GM12878 (cell line): ENCODE results near the gene APOL4. TPM values are rescaled to one million over a fixed set of nuclear protein-coding genes. Genes with fewer than 3 reads are reported as not detected.

Experiments
- ATAC-seq: fragments of 200-7000 bp; cut with Tn5 transposase; 3 replicates; pipeline ENCODE4 v1.9.1; 2020; ENCODE audit warnings: mild to moderate bottlenecking, moderate library complexity
- BruUV-seq: library from RNA; stranded (reverse); fragments of 400-500 nt; replicated peaks from 2 replicates; lab custom pipeline; 2021; lab: Mats Ljungman, UMichigan
- CTCF ChIA-PET: fragments of 300-600 bp; sonication (Branson Sonifier 250); formaldehyde crosslinking; extraction: SDS; loops from one replicate; lab custom pipeline; 2021; ENCODE audit warnings: inconsistent platforms; lab: Yijun Ruan, JAX
- POLR2A ChIA-PET: fragments of 350-600 bp; formaldehyde crosslinking; extraction: SDS; loops from one replicate; lab custom pipeline; 2021; ENCODE audit warnings: inconsistent platforms; lab: Charles Lee
- RAD21 ChIA-PET: fragments of 300-600 bp; sonication (Branson Sonifier 250); formaldehyde crosslinking; loops from one replicate; lab custom pipeline; 2023; ENCODE audit warnings: antibody characterized with exemption; ENCODE audit not compliant: unreplicated experiment; lab: Charles Lee
- SMC1A ChIA-PET: fragments of 300-600 bp; sonication (Branson Sonifier 250); formaldehyde crosslinking; loops from one replicate; lab custom pipeline; 2023; ENCODE audit not compliant: unreplicated experiment, uncharacterized antibody; lab: Charles Lee
- DNase-seq: peaks from one replicate; pipeline ENCODE4 v3.0.0-alpha.2; 2011; ENCODE audit warnings: low read depth, low spot score
- FAIRE-seq: peaks from 3 replicates; lab custom pipeline; 2011; peaks lifted over from hg19 to GRCh38; lab: Jason Lieb, UNC
- H2AFZ ChIP-seq: 2 replicates; pipeline ENCODE4 v1.6.0; 2011; ENCODE audit warnings: low read depth, low read length, control low read depth; ENCODE audit not compliant: control insufficient read depth
- H3K27ac ChIP-seq: 2 replicates; pipeline ENCODE4 v1.5.1; 2011; ENCODE audit warnings: control low read depth; ENCODE audit not compliant: control insufficient read depth, insufficient read depth
- H3K27me3 ChIP-seq, 2 experiments: replicated peaks in 1 of 2; 2 replicates each; pipeline versions ENCODE4 v1.6.0 to v1.6.1; 2011; ENCODE audit warnings: low read length in 1 of 2; ENCODE audit not compliant: control insufficient read depth in 2 of 2, insufficient read depth in 2 of 2
- H3K36me3 ChIP-seq, 2 experiments: 2 replicates each; pipeline ENCODE4 v1.5.1; 2011; ENCODE audit warnings: low read length in 1 of 2; ENCODE audit not compliant: control insufficient read depth in 2 of 2, insufficient read depth in 2 of 2
- H3K4me1 ChIP-seq: 2 replicates; pipeline ENCODE4 v1.6.1; 2011; ENCODE audit warnings: mild to moderate bottlenecking, low read length, moderate library complexity, mixed read lengths; ENCODE audit not compliant: control insufficient read depth, insufficient read depth
- H3K4me2 ChIP-seq: 2 replicates; pipeline ENCODE4 v1.6.0; 2011; ENCODE audit warnings: control low read depth; ENCODE audit not compliant: control insufficient read depth, insufficient read depth
- H3K4me3 ChIP-seq: fragments of 200-600 bp; sonication (generic); 2 replicates; pipeline ENCODE4 v1.5.1; 2016
- H3K79me2 ChIP-seq: 2 replicates; pipeline ENCODE4 v1.6.0; 2011; ENCODE audit warnings: low read length; ENCODE audit not compliant: control insufficient read depth, insufficient read depth
- H3K9ac ChIP-seq: 2 replicates; pipeline ENCODE4 v1.8.0; 2011; ENCODE audit warnings: low read length, control low read depth, mixed read lengths; ENCODE audit not compliant: control insufficient read depth, insufficient read depth
- H3K9me3 ChIP-seq: replicated peaks from 3 replicates; pipeline ENCODE4 v1.5.1; 2011; ENCODE audit warnings: mild to moderate bottlenecking, low read length; ENCODE audit not compliant: control insufficient read depth, insufficient read depth
- H4K20me1 ChIP-seq: 2 replicates; pipeline ENCODE4 v1.6.0; 2011; ENCODE audit not compliant: control insufficient read depth, insufficient read depth
- CREM ChIP-seq: IDR thresholded peaks from 2 replicates; pipeline ENCODE4 v1.6.1; 2014; ENCODE audit warnings: antibody characterized with exemption, low read depth
- EED ChIP-seq: sonication (generic); IDR thresholded peaks from 2 replicates; pipeline ENCODE4 v1.6.1; 2016; ENCODE audit warnings: antibody characterized with exemption, low read depth
- IRF4 ChIP-seq: IDR thresholded peaks from 2 replicates; pipeline ENCODE4 v1.6.1; 2011; ENCODE audit warnings: low read depth, low read length
- MLLT1 ChIP-seq: fragments of 450-650 bp; IDR thresholded peaks from 2 replicates; pipeline ENCODE4 v1.6.1; 2016; ENCODE audit warnings: mild to moderate bottlenecking
- RAD51 ChIP-seq: fragments of 450-650 bp; IDR thresholded peaks from 2 replicates; pipeline ENCODE4 v1.6.1; 2016; ENCODE audit warnings: moderate library complexity, mild to moderate bottlenecking, inconsistent platforms
- ZNF274 ChIP-seq: IDR thresholded peaks from one replicate; pipeline ENCODE4 v1.8.0; 2011; ENCODE audit not compliant: insufficient read length, insufficient read depth
- WGBS: methylation state at CpG from one replicate; pipeline ENCODE4 v1.1.6; 2016; ENCODE audit warnings: low lambda C conversion rate; ENCODE audit not compliant: insufficient replicate concordance, insufficient coverage; ENCODE audit errors: missing lambda C conversion rate; 5-methylcytosine and 5-hydroxymethylcytosine counted together
- in situ Hi-C: fragments of 300-500 bp; cut with MboI; formaldehyde crosslinking; loops from 9 replicates; pipeline ENCODE4 v1.14.3; 2018; ENCODE audit warnings: mixed read lengths
- intact Hi-C: fragments of 100-400 bp; cut with micrococcal nuclease; formaldehyde crosslinking; loops from one replicate; pipeline ENCODE4 v1.14.2; 2022; ENCODE audit not compliant: unreplicated experiment
- polyA plus RNA-seq, 11 experiments: library from polyadenylated mRNA; depleted of rRNA in 4 of 11; unstranded in 6 of 11; stranded (reverse) in 5 of 11; fragments of >200 nt; fragmentation: Nextera tagmentation in 4 of 11; fragmentation: Illumina TruSeq in 1 of 11; extraction: Ambion mirVana in 4 of 11; extraction: Trizol in 1 of 11; gene quantifications; 1 replicate in 1 of 11; 2 replicates in 10 of 11; pipeline versions ENCODE4 v1.2.1 to v1.2.3, GENCODE V29; 2011 to 2016; ENCODE audit warnings: inconsistent platforms in 2 of 11, missing spikeins in 2 of 11, low read depth in 1 of 11
- total RNA-seq, 4 experiments: library from RNA; depleted of rRNA in 3 of 4; stranded (reverse); fragments of >200 nt in 3 of 4; fragmentation: Illumina TruSeq in 1 of 4; extraction: Trizol in 1 of 4; gene quantifications; 2 replicates each; pipeline versions ENCODE4 v1.2.1 to v1.2.3, GENCODE V29; 2013 to 2021
- TF ChIP-seq, protein P1 (sequence below): IDR thresholded peaks from 2 replicates; pipeline ENCODE4 v1.6.1; 2012; ENCODE audit warnings: low read depth, low read length, improper control_type of control experiment
- TF ChIP-seq, protein P2 (sequence below): IDR thresholded peaks from 2 replicates; pipeline ENCODE4 v1.6.1; 2011; ENCODE audit warnings: borderline replicate concordance, low read depth, mild to moderate bottlenecking, moderate library complexity, mixed read lengths, low read length; ENCODE audit not compliant: insufficient read depth; ENCODE audit errors: extremely low read length

Gene APOL4
- total and polyA plus RNA-seq, 10 of the 15 experiments (the other 5 are each of a cell fraction or from before 2014, with no cell fraction given), result 0.03 to 0.24 (median 0.19) TPM; not detected in 7

- RAD21 ChIA-PET, result no interaction called here
- CTCF ChIA-PET, result interaction anchor here (0.9 to 11.9 kb wide), 3 partner anchors 10 to 22 kb away, joined by 3 to 150 read pairs (median 3); no protein-coding TSS in a partner anchor
Measured at GRCh38 chr22:36166518-36167220, 34.9 kb downstream of the APOL4 start.

More at GRCh38 chr22:36166518-36167220, 34.9 kb downstream of the APOL4 start:
- H2AFZ ChIP-seq, result no peak overlapping the region; the same call in 1 of the 2 replicates
- H3K4me1 ChIP-seq, result peaks cover 31% of the 10 kb centered on the region
- no peak overlapping the region for H3K9ac ChIP-seq
- no TSS peak for BruUV-seq
- in situ Hi-C loops (no loop called here), intact Hi-C loops (no loop called here)
- H3K9me3 ChIP-seq, result no peaks in the 10 kb centered on the region; the same call in 2 of the 3 replicates
- H3K4me2 ChIP-seq, result no peak overlapping the region
- TF ChIP-seq, protein P1, sequence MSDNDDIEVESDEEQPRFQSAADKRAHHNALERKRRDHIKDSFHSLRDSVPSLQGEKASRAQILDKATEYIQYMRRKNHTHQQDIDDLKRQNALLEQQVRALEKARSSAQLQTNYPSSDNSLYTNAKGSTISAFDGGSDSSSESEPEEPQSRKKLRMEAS, result no peak
- TF ChIP-seq RAD51 (no peak), IRF4 (no peak), MLLT1 (no peak), EED (no peak), CREM (no peak), ZNF274 (no peak)
- TF ChIP-seq, protein P2, sequence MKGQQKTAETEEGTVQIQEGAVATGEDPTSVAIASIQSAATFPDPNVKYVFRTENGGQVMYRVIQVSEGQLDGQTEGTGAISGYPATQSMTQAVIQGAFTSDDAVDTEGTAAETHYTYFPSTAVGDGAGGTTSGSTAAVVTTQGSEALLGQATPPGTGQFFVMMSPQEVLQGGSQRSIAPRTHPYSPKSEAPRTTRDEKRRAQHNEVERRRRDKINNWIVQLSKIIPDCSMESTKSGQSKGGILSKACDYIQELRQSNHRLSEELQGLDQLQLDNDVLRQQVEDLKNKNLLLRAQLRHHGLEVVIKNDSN, result no peak
- ChIA-PET SMC1A (interaction anchor here (2.1 to 10.7 kb wide), 2 partner anchors 13 to 15 kb away, joined by 9 to 154 read pairs; no protein-coding TSS in a partner anchor), POLR2A (no interaction called here)
- H3K79me2 ChIP-seq, result no peaks in the 10 kb centered on the region
- no peak overlapping the region for H3K4me3 ChIP-seq
- H3K27ac ChIP-seq, result no peak overlapping the region
- no peaks in the 10 kb centered on the region for H3K36me3 ChIP-seq
- 63% methylated on average over 10 of the region's 10 CpGs for WGBS
- H3K27me3 ChIP-seq, result no peaks in the 10 kb centered on the region
- H4K20me1 ChIP-seq, result no peaks in the 10 kb centered on the region
- DNase-seq, result no peak
- no peak for ATAC-seq
- FAIRE-seq, result no peak
